GDM1 (cell line): ENCODE measurements around the gene HCFC1R1.
"Not testable (repeated sequence)": the region's sequence is repeated elsewhere in the genome, so short reads cannot be mapped to it uniquely, and the experiment has no call there.

ENCODE experiments used
- DNase-seq: peaks from one replicate; lab custom pipeline; 2025; lab: John Stamatoyannopoulos, UW

HCFC1R1 gene

DNA sequence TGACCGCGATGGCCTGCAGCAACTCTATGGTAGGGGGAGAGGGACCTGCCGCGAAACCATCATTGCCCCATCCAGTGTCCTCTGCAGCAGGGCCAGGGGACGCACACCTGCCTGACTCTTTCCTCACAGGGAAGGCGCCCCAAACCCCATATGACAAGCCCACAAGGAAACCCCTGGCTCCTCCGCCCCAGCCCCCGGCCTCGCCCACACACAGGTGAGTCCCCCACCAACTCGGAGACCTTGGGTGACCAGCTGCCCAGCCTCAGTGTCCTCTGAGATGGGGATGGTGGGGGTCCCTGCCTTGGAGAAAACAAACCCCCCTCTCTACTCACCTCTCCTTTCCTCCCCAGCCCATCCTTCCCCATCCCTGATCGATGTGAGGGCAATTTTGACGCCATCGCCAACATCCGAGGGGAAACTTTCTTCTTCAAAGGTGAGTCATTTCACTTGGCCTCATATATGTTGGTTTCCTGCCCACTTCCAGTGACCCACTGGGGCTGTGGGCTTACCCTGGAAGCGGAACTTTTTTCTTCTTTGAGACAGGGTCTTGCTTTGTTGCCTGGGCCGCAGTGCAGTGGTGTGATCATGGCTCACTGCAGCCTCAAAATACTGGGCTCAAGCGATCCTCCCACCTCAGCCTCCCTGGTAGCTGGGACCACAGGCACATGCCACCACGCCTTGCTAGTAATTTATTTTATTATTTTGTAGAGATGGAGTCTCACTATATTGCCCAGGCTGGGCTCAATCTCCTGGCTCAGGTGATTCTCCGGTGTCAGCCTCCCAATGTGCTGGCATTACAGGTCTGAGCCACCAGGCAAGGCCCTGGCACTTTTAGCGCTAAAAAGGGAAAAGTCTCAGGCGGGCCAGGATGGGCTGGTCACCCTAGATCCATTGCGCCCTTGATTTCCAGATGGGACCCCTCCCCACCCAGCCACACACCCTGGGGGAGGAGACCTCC lies 33.7 kb upstream of the HCFC1R1 start:
- no peak for DNase-seq

DNA sequence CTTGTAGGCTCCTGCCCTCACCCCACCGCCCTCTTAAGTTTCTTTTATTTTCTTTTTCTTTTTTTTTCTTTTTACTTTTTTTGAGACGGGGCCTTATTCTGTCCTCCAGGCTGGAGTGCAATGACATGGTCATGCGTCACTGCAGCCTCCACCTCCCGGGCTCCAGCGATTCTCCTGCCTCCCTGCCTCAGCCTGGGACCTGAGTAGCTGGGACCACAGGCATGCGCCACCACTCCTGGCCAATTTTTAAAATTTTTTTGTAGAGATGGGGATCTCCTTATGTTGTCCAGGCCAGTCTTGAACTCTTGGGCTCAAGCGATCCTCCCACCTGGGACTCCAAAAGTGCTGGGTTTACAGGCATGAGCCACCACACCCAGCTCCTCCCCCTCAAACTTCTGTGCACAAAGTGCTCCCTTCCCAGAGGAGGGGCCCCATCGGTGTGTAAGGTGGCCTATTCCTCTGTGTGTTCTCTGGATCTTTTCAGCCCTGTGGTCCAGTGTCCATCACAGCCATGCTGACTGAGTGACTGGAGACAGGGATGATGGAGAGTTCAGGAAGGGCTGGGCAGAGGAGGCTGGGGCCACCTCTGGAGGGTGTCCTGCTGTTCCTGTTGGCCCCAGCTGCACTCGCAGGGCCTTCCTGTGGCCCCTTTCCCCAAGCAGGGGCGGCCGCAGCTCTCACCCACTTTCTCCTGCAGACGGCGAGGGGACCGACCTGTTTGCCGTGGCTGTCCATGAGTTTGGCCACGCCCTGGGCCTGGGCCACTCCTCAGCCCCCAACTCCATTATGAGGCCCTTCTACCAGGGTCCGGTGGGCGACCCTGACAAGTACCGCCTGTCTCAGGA lies 32.8 kb upstream of the HCFC1R1 start:
- no peak for DNase-seq

DNA sequence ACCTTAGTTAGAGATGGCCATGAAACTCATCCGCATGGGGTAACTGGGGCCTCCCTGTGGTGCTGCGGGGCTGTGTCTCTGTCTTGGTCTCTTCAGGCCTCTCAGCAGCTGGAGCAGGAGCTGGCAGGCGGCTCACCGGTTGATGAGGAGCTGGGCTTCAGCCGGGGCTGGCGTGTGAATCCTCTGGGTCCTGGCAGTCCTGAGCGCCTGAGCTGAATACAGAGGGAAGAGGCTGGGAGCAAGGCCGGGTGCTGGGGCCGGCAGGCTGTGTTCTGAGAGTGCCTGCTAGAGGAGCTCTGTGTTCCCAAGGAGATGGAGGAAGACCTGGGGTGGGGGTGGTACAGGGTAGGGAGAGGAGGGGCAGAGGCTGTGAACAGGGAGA lies 32.0 kb upstream of the HCFC1R1 start:
- not testable (repeated sequence) for DNase-seq

DNA sequence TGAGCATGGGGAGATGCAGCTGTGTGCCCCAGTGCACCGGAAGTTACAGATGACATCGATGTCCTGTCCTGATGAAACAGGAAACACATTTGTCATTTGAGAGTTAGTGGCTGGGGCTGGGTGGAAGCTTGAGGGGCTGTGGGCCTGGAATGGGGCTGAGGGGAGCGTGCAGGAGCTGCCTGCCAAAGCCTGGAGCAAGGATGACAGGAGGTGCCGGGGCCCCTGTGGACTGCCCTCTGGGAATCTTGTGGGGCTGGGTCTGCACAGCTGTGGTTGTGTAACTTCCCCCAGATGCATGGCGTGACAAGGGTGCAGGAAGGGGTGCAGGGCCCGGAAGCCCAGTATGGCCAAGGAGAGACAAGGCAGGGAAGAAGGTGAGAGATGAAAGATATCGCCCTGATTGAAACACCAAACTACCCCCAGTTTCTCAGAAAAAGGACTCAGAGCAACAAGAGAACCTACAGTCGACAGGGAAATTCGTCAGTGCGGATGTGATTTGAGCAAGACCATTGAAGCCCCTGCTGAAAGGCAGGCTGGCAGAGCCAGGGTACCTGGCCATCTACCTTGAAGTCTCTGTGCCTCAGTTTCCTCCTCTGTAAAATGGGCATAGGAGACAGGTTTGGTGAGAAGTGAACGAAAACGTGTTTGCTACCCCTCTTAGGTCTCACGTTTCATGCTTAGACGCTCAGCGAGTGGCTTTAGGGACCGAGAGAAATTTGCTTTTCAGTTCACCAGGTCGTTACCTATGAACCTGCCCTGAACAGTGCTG lies 31.4 kb upstream of the HCFC1R1 start:
- no peak for DNase-seq

DNA sequence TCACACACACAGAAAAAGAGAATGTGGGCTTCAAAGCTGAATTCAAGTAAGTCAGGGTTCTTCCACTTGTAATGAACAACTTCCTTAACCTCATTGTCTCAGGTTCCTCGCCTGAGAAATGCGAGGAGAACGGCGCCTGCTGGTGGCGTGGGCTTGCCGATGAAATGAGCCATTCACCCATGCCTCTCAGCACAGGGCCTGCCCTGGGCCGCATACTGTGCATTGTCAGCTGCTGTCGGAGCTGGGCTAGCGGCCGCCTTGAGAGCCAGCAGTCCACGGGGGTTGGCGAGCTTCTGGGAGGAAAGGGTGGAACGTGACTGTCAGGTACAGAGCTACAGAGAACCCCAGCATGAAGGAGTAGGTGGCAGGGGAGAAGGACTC lies 29.6 kb upstream of the HCFC1R1 start:
- DNase-seq = not testable (repeated sequence)

DNA sequence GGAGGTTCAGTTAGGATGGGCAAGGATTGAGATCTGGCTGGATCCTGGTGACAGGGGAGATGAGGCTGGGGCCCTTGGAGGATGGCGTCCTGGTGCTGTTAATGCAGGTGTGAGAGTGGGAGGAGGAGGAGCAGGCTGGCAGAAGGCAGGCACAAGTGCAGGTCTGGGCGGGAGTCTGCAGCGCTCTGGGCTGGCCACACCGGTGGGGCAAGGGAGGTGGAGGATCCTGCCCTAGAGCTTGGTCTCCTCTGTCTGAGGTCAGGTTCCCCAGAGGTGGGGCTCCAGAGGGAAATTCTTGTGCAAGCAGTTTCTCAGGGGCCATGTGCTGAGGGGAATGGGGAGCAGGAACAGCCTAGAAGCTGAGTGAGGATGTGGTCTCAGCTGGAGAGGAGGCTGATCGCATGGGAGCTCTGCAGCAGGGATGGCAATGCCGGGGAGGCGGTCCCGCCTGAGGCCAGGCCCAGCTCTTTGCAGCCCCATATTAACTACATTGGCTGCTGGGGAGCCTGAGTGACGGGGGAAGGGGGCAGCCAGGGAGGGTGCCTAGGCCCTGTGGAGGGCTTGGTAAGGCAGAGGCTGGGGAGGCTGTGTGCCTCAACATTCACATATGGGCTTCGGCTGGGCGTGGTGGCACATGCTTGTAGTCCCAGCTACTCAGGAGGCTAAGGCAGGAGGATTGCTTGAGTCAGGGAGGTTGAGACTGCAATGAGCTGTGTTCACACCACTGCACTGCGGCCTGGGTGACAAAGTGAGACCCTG lies 29.0 kb upstream of the HCFC1R1 start:
- not testable (repeated sequence) for DNase-seq

DNA sequence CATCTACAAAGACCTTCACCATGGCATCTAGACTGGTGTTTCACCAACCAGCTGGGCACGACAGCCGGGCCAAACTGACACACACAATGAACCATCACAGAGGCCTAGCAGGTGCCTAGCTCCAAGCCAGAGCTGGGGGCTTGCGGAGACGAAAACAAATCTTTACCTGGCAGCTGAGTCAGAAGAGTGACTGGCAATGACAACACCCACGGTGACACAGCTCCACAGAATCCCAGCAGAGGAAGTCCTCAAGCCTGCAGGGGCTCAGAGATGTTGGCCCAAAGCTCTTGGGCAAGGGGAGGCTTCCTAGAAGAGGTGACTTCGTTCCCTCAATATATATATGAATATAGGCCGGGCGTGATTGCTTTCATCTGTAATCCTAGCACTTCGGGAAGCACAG lies 27.8 kb upstream of the HCFC1R1 start:
- DNase-seq = no peak

DNA sequence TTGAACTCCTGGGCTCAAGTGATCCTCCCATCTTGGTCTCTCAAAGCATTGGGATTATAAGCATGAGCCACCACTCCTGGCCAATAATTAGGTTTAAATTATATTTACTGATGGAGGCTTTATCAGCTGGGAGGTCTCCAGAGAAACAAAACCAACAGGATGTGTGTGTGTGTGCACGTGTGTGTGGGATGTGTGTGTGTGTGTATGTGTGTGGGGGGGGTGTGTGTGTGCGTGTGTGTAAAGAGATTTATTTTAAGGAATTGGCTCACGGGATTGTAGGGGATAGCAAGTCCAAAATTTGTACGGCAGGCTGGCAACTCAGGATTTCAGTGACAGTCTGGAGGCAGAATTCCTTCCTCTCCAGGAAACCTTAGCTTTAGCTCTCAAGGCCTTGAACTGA lies 27.3 kb upstream of the HCFC1R1 start:
- DNase-seq = no peak

DNA sequence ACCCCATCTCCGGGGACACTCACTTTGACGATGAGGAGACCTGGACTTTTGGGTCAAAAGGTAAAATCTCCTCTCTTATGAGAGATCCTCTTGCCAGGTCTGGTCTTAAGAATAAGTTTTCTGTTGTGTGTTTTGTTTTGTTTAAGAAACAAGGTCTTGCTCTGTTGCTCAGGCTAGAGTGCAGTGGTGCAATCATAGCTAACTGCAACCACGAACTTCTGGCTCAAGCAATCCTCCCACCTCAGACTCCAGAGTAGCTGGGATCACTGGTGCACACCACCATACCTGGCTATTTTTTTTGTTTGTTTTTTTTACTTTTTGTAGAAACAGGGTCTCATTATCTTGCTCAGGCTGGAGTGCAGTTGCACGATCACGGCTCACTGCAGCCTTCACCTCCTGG lies 26.7 kb upstream of the HCFC1R1 start:
- no peak for DNase-seq

DNA sequence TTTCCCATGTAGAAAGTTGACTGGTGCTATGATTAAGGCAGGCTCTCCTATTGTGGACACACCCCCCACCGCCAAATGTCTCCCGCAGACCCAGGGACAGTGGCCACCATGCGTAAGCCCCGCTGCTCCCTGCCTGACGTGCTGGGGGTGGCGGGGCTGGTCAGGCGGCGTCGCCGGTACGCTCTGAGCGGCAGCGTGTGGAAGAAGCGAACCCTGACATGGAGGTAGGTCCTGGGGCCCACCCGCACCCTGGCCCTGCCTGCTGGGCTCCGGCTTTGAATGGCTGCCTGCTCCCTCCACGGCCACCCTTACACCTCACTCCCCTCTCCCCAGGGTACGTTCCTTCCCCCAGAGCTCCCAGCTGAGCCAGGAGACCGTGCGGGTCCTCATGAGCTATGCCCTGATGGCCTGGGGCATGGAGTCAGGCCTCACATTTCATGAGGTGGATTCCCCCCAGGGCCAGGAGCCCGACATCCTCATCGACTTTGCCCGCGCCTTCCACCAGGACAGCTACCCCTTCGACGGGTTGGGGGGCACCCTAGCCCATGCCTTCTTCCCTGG lies 26.3 kb upstream of the HCFC1R1 start:
- no peak for DNase-seq

DNA sequence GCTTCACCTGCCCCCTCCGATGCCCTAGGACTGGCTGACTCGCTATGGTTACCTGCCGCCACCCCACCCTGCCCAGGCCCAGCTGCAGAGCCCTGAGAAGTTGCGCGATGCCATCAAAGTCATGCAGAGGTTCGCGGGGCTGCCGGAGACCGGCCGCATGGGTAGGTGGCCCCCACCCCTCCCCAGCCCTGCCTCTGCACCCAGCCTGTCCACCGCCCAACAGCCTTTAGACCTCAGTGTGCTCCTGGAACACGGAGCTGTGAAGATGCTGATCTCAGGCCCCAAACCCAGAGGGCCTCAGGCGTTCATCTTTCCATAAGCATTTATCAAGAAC lies 23.6 kb upstream of the HCFC1R1 start:
- no peak for DNase-seq

DNA sequence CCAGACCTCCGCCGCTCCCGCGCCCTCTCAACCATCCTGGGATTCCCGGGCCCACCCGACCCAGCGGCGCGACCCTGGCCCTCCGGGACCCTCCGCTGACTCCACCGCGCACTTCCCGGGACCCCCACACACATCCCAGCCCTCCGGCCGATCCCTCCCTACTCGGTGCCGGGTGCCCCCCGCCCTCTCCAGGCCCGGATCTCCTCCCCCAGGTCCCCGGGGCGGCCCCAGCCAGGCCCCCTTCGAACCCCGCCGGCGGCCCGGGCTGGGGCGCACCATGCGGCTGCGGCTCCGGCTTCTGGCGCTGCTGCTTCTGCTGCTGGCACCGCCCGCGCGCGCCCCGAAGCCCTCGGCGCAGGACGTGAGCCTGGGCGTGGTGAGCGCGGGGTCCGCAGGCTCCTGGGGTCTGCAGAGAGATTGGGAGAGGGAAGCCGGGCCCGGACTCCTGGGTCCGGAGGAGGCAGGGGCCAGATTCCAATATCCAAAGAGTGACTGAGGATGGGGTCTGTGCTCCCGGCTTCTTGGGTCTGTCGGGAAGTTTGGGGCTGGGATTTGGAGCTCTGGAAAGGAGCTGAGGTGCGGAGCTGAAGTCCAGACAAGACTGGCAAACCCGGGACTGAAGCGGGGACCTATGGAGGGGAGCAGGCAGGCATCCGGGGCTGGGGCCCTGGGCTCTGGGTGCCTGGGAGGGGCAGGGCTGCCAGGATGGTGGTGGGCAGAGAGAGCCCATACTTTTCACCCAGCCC lies 23.1 kb upstream of the HCFC1R1 start:
- no peak for DNase-seq

DNA sequence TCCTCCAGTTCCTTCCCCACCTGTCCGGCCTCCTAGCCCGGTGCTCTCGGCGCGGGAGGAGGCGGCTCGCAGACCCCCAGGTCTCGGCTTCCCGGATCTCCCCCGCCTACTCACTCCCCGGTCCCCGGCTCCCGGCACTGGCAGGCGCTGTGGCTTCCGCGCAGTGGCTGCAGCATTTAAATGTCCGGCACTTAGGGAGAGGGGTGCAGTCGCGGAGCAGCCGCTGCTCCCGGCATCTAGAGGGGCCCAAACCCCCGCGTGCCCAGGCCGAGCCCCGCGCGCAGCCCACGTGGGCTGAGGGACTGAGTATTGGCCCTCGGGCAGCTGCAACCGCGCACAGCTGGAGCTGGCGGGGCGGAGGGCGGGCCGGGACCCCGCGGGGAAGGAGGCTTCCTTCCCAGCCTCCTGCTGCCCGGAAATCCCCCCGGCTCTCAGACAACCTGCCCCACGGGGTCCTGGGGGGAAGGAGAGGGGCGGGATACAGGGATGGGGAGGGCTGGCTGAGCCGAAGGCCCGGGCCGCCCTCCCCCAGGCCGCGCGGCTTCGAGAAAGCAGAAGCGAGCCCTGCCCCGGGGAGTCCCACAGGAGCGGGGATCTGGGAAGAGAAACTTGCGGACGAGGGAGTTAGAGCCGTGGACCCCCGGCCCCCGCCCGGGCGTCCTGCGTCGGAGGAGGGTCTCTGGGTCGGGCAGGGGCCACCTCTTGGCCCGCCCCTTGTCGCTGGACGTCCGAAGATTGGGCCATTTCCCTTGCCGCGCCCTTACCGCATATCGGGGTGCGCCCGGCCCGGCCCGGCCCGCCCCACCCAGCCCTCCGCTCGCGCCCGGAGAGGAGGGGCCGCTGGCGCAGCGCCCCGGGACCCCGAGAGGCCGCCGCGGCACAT lies 22.3 kb upstream of the HCFC1R1 start, which contains the start of gene MMP25:
Gene MMP25 (plus strand): TSS at position 804 of the 883 bp plus-strand sequence. CDS start 357 bp downstream, outside the sequence.
- DNase-seq = no peak

DNA sequence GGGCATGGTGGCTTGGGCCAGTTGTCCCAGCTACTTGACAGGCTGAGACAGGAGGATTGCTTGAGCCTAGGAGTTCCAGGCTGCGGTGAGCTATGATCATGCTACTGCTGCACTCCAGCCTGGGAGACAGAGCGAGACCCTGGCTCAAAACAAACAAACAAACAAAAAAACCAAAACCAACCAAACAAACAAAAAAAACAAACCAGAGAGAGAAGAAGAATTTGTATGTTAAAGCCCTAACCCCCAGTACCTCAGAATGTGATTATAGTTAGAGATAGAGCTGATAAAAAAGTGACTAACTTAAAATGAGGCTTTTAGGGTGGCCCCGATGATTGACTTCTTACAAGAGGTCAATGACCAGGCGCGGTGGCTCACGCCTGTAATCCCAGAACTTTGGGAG lies 21.0 kb upstream of the HCFC1R1 start:
- DNase-seq = no peak

DNA sequence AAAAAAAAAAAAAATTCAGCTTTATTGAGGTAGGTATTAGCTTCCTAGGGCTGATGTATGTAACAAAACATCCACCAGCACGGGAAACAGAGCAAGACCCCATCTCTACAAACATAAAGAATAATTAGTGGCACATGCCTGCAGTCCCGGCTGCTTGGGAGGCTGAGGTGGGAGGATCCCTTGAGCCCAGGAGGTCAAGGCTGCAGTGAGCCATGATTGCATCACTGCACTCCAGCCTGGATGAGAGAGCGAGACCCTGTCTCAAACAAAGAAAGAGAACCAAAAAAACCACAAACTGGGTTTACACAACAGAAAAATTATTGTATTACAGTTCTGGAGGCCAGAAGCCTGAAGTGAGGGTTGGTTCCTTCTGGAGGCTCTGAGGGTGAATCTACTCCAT lies 18.6 kb upstream of the HCFC1R1 start:
- no peak for DNase-seq

DNA sequence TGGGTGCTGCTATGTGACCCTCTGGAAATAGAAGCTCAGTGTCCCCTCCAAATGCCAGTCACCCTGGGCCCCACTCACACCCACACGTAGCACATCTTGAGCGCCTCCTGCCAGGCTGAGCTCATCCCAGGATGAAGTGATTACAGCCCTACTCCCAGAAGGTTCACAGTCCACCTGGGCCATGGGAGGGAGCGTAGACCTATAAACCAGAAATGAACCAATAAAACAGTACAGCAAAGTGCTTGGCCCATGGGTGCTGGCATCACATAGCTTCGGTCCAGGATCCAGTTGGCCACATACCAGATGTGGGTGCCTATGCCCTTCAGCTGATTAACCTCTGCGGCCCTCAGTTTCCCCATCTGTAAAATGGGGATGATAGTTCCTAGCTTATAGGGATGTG lies 15.2 kb upstream of the HCFC1R1 start:
- DNase-seq = no peak

DNA sequence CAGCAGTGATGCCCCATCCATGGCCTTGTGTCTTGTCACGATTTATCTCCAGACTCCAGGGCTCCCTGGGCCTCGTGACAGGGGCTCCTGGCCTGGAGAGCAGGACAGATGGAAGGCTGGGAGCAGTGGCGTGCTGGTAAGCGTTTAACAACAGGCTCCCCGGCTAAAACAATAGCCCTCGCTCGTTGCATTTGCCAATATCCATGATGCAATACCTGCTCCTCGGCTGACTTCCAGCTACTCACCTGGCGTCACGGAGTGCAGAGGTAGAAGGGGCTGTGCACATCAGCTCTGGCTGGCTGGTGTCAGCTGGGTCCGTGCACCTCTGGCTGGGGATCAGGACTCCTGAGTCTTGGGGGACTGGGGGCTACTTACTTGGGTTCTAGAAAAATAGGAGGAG lies 14.5 kb upstream of the HCFC1R1 start:
- DNase-seq = no peak

DNA sequence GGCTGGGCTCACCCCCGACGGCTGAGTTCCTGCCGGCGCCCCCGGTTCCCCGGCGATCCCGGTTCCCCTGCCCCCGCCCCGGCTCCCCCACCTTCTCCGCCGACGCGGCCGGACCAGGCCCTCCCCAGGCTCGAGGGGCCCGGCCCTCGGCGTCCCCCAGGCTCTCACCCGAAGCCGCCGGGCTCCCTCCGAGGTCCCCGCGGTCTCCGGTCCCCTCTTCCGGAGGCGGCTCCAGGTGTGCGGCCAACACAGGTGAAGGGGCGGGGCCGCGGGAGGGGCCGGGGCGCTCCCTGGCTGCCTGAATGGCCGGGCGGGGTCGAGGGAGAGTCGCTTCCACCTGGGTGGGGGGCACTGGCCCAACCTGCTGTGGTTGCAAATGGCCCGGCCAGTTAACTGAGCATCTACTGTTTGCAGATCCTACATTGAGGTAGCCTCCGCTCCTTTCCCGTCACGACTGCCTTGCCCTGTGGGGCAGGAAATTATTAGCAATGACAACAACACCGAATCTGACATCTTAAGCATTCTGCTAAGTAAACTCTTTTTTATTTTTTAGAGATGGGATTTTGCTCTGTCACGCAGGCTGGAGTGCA lies 13.1 kb upstream of the HCFC1R1 start, which contains the start of gene BICDL2:
Gene BICDL2 (minus strand): TSS at position 219 of the 590 bp plus-strand sequence. CDS start 1,448 bp downstream, outside the sequence.
- DNase-seq = no peak
